LNCaP clone FGC (cell line): ENCODE measurements around the gene HES3.

Experiments
- DNase-seq: peaks from one replicate; pipeline ENCODE4 v3.0.0-alpha.2; 2011; ENCODE audit warnings: low read depth
- H3K4me3 ChIP-seq: 2 replicates; pipeline ENCODE4 v1.5.1; 2011; ENCODE audit warnings: mild to moderate bottlenecking, low read depth, low read length, control low read depth
- CTCF ChIP-seq: IDR thresholded peaks from 2 replicates; pipeline ENCODE4 v1.5.1; 2012; ENCODE audit warnings: mild to moderate bottlenecking; ENCODE audit not compliant: control insufficient read depth, insufficient read depth; ENCODE audit errors: extremely low read depth

The HES3 gene

GRCh38 chr1:6243993-6244392 is at the start of gene HES3:
HES3 (plus strand) TSS chr1:6244179; CDS start chr1:6244366, 187 bp downstream.
- TF ChIP-seq CTCF, result no peak
- DNase-seq, result no peak
- H3K4me3 ChIP-seq, result no peak within 1 kb of the TSS

GRCh38 chr1:6197746-6198427 is 46.1 kb upstream of the HES3 start:
- H3K4me3 ChIP-seq, result peak overlapping the region; percentile 99
- TF ChIP-seq CTCF, result no peak
- no peak for DNase-seq

- H3K4me3 ChIP-seq, result peak overlapping the region; percentile 99
- DNase-seq, result no peak
- no peak for TF ChIP-seq CTCF
Observed at GRCh38 chr1:6198646-6199297, 45.2 kb upstream of the HES3 start.

GRCh38 chr1:6199298-6200187 is 44.4 kb upstream of the HES3 start, which contains the start of gene RPL22:
RPL22 (minus strand) TSS chr1:6199595; CDS start chr1:6199573, 22 bp downstream.
- TF ChIP-seq CTCF, result no peak
- peak within 1 kb of the TSS; percentile 99 for H3K4me3 ChIP-seq
- DNase-seq, result peak; percentile 97

GRCh38 chr1:6200188-6200809 is 43.7 kb upstream of the HES3 start:
- no peak for DNase-seq
- no peak for TF ChIP-seq CTCF
- H3K4me3 ChIP-seq, result peak overlapping the region; percentile 99

GRCh38 chr1:6202256-6202655 is 41.7 kb upstream of the HES3 start:
- TF ChIP-seq CTCF, result no peak
- no peak for DNase-seq
- no peak overlapping the region for H3K4me3 ChIP-seq
